WTC11 (cell line): ENCODE results near the gene GOSR2.

Experiments used
- CREM ChIP-seq: sonication (generic); formaldehyde crosslinking; IDR thresholded peaks from 2 replicates; pipeline ENCODE4 v1.8.1; 2022; ENCODE audit warnings: mild to moderate bottlenecking, missing genetic modification reagents, moderate library complexity
- ESRRA ChIP-seq: sonication (generic); formaldehyde crosslinking; IDR thresholded peaks from 2 replicates; pipeline ENCODE4 v1.8.1; 2022; ENCODE audit warnings: mild to moderate bottlenecking, missing genetic modification reagents, borderline replicate concordance
- FOXP1 ChIP-seq: sonication (generic); formaldehyde crosslinking; IDR thresholded peaks from 2 replicates; pipeline ENCODE4 v1.8.0; 2022; ENCODE audit warnings: missing genetic modification reagents, mild to moderate bottlenecking, moderate library complexity, borderline replicate concordance
- JUN ChIP-seq: sonication (generic); formaldehyde crosslinking; IDR thresholded peaks from 2 replicates; pipeline ENCODE4 v1.8.0; 2023; ENCODE audit warnings: mild to moderate bottlenecking, missing genetic modification reagents
- NR3C1 ChIP-seq: sonication (generic); formaldehyde crosslinking; conservative IDR thresholded peaks from 2 replicates; pipeline ENCODE4 v1.8.1; 2023; ENCODE audit warnings: low read depth, mild to moderate bottlenecking, missing genetic modification reagents
- ZNF138 ChIP-seq: sonication (generic); formaldehyde crosslinking; conservative IDR thresholded peaks from 2 replicates; pipeline ENCODE4 v1.8.1; 2022; ENCODE audit warnings: mild to moderate bottlenecking, moderate library complexity, missing genetic modification reagents
- ZNF263 ChIP-seq: sonication (generic); formaldehyde crosslinking; IDR thresholded peaks from 2 replicates; pipeline ENCODE4 v1.8.1; 2022; ENCODE audit warnings: low read depth, mild to moderate bottlenecking, moderate library complexity, missing genetic modification reagents
- TF ChIP-seq, protein P1 (sequence below): fragments of 200-600 bp; IDR thresholded peaks from 2 replicates; pipeline ENCODE4 v1.8.0; 2022; ENCODE audit warnings: antibody characterized with exemption
- TF ChIP-seq, protein P2 (sequence below): sonication (generic); formaldehyde crosslinking; IDR thresholded peaks from 2 replicates; pipeline ENCODE4 v1.8.1; 2023; ENCODE audit warnings: mild to moderate bottlenecking, moderate library complexity, missing genetic modification reagents

DNA sequence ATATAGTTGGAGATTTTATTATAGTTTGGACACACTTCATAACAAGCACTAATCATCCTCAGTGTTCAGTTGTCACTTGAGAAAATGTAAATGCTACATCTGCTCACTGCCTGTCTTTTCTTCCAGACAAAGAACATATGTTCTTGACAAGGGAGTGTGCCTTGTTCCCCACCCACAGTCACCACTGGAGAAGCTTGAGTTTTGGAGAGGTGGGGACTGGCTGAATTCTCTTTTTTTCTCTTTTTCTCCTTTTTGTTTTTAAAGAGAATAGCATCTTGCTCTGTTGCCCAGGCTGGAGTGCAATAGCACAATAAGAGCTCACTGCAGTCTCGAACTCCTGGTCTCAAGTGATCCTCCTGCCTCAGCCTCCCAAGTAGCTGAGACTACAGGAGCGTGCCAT, 40.6 kb downstream of the GOSR2 start:
- TF ChIP-seq, protein P1, sequence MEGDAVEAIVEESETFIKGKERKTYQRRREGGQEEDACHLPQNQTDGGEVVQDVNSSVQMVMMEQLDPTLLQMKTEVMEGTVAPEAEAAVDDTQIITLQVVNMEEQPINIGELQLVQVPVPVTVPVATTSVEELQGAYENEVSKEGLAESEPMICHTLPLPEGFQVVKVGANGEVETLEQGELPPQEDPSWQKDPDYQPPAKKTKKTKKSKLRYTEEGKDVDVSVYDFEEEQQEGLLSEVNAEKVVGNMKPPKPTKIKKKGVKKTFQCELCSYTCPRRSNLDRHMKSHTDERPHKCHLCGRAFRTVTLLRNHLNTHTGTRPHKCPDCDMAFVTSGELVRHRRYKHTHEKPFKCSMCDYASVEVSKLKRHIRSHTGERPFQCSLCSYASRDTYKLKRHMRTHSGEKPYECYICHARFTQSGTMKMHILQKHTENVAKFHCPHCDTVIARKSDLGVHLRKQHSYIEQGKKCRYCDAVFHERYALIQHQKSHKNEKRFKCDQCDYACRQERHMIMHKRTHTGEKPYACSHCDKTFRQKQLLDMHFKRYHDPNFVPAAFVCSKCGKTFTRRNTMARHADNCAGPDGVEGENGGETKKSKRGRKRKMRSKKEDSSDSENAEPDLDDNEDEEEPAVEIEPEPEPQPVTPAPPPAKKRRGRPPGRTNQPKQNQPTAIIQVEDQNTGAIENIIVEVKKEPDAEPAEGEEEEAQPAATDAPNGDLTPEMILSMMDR = no peak
- TF ChIP-seq, protein P2, sequence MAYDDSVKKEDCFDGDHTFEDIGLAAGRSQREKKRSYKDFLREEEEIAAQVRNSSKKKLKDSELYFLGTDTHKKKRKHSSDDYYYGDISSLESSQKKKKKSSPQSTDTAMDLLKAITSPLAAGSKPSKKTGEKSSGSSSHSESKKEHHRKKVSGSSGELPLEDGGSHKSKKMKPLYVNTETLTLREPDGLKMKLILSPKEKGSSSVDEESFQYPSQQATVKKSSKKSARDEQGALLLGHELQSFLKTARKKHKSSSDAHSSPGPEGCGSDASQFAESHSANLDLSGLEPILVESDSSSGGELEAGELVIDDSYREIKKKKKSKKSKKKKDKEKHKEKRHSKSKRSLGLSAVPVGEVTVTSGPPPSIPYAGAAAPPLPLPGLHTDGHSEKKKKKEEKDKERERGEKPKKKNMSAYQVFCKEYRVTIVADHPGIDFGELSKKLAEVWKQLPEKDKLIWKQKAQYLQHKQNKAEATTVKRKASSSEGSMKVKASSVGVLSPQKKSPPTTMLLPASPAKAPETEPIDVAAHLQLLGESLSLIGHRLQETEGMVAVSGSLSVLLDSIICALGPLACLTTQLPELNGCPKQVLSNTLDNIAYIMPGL (CRISPR knock-in tag) = no peak
- TF ChIP-seq JUN (CRISPR knock-in tag) = no peak
- no peak for TF ChIP-seq CREM (CRISPR knock-in tag)
- no peak for TF ChIP-seq ESRRA
- TF ChIP-seq ZNF138 = no peak
- no peak for TF ChIP-seq NR3C1 (CRISPR knock-in tag)
- no peak for TF ChIP-seq FOXP1
- no peak for TF ChIP-seq ZNF263 (CRISPR knock-in tag)
